GM10248 (cell line): Measurements from ENCODE around the gene PRR27.
"Not testable (repeated sequence)": the region's sequence is repeated elsewhere in the genome, so short reads cannot be mapped to it uniquely, and the experiment has no call there.

ENCODE experiments used
- CTCF ChIA-PET: fragments of 300-600 bp; sonication (Branson Sonifier 250); formaldehyde crosslinking; extraction: SDS; loops from one replicate; lab custom pipeline; 2021; ENCODE audit warnings: antibody characterized with exemption; lab: Yijun Ruan, JAX
- POLR2A ChIA-PET: fragments of 350-650 bp; sonication (Branson Sonifier 250); formaldehyde crosslinking; extraction: SDS; loops from one replicate; lab custom pipeline; 2020; ENCODE audit warnings: antibody characterized with exemption; lab: Yijun Ruan, JAX
- DNase-seq: peaks from one replicate; pipeline ENCODE4 v3.0.0; 2012; ENCODE audit errors: extremely low spot score
- CTCF ChIP-seq: IDR thresholded peaks from 2 replicates; pipeline ENCODE4 v1.5.1; 2012; ENCODE audit warnings: mild to moderate bottlenecking, low read depth; ENCODE audit errors: extremely low read depth, missing control alignments, control extremely low read depth

The PRR27 gene

DNA sequence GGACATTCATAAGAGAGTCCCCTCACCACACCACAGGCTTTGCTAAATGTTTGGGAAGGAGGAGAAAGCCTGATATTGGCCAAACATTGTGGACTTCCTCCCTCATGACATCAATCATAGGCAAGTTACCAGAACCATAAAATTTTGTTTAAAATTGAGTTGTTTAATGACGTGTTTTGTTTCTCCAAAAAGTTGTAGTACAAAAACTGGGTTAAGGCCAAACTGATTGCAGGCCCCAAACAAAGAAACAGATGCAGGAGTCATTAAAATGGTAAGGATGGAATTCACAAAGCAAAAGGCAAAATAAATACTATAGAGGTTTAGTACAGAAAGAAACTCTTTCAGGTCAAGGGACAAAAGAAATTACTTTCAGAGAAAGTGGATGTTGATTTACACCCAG is 37.6 kb downstream of the PRR27 start:
- TF ChIP-seq CTCF = no peak
- CTCF ChIA-PET = interaction anchor here (1.0 to 1.3 kb wide), 3 partner anchors 8 to 21 kb away, joined by 3 to 5 read pairs (median 4); no protein-coding TSS in a partner anchor

GRCh38 chr4:70192895-70193294 is 38.9 kb downstream of the PRR27 start:
- DNase-seq = no peak
- TF ChIP-seq CTCF = no peak
- CTCF ChIA-PET = interaction anchor here (1.0 to 1.3 kb wide), 2 partner anchors 10 to 366 kb away, joined by 3 to 4 read pairs; no protein-coding TSS in a partner anchor
- POLR2A ChIA-PET = no interaction called here

More for the DNA sequence above, 37.6 kb downstream of the PRR27 start:
- no peak for DNase-seq
- POLR2A ChIA-PET = no interaction called here

GRCh38 chr4:70195425-70195824 is 41.4 kb downstream of the PRR27 start, which contains the start of gene ODAM:
ODAM (plus strand) TSS chr4:70195725; CDS start chr4:70196544, 819 bp downstream.
- CTCF ChIA-PET = interaction anchor here (3.7 kb wide), 1 partner anchor 12 kb away, joined by 16 read pairs; no protein-coding TSS in a partner anchor
- no peak for DNase-seq
- POLR2A ChIA-PET = no interaction called here
- TF ChIP-seq CTCF = no peak

- POLR2A ChIA-PET = no interaction called here
Observed at GRCh38 chr4:70196857-70197256, 42.8 kb downstream of the PRR27 start.

DNA sequence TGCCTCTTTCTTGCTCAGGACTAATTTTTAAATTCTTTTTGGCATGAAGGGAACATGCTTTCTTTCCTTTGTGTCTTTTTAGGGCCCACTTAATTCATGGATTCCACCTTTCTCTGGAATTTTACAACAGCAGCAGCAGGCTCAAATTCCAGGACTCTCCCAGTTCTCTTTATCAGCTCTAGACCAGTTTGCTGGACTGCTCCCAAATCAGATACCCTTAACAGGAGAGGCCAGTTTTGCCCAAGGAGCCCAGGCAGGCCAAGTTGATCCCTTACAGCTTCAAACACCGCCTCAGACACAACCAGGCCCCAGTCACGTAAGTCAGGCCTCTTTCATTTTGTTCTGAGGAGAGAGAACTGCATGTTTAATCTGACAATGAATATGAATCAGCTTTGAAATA is 43.8 kb downstream of the PRR27 start:
- POLR2A ChIA-PET = no interaction called here
- DNase-seq = no peak
- CTCF ChIA-PET = interaction anchor here (0.9 to 1.7 kb wide), 3 partner anchors 15 to 27 kb away, joined by 3 to 5 read pairs (median 4); no protein-coding TSS in a partner anchor
- no peak for TF ChIP-seq CTCF

More at GRCh38 chr4:70196857-70197256, 42.8 kb downstream of the PRR27 start:
- CTCF ChIA-PET = interaction anchor here (1.1 to 3.7 kb wide), 3 partner anchors 10 to 14 kb away, joined by 3 to 16 read pairs (median 5); no protein-coding TSS in a partner anchor
- TF ChIP-seq CTCF = no peak
- no peak for DNase-seq

DNA sequence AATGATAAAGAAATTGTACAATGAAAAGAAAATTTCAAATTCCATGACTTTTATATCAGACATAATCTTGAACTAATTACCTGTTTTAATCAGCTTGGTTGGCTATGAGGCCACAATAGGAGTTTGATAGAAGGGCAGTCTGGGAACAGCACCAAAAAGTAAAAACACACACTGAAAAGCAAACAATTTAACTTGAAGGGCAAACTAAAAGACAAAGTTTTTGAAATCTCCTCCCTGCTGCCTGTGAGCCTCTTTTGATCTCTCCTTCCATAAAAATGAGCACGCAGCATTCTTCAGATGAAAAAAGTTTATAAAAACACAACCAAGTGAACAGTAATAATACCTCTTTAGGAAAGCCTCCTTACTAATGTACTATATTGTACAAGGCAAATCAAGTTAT is 49.6 kb downstream of the PRR27 start:
- TF ChIP-seq CTCF = no peak
- DNase-seq = no peak
- CTCF ChIA-PET = no interaction called here
- POLR2A ChIA-PET = no interaction called here

DNA sequence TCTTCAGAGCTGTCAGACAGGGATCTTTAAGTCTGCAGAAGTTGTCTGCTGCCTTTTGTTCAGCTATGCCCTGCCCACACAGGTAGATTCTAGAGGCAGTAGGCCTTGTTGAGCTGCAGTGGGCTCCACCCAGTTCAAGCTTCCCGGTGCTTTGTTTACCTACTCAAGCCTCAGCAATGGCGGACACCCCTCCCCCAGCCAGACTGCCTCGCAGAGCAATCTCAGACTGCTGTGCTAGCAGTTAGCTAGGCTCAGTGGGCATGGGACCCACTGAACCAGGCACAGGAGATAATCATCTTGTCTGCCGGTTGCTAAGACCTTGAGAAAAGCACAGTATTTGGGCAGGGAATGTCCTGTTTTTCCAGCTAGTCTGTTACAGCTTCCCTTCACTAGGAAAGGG is 58.7 kb downstream of the PRR27 start:
- DNase-seq, POLR2A ChIA-PET: not testable (repeated sequence)
- CTCF ChIA-PET = interaction anchor here (1.2 to 1.6 kb wide), 3 partner anchors 8 to 21 kb away, joined by 3 to 4 read pairs (median 3); no protein-coding TSS in a partner anchor
